SKM-1 treated with dmso at 0.1 percent for 144 hours (cell line): ENCODE data around the gene ADAM8.
"Not testable (repeated sequence)": the region's sequence is repeated elsewhere in the genome, so short reads cannot be mapped to it uniquely, and the experiment has no call there.

Source experiments
- DNase-seq: peaks from one replicate; lab custom pipeline; 2025; ENCODE audit not compliant: unreplicated experiment; lab: John Stamatoyannopoulos, UW

The ADAM8 gene

DNA sequence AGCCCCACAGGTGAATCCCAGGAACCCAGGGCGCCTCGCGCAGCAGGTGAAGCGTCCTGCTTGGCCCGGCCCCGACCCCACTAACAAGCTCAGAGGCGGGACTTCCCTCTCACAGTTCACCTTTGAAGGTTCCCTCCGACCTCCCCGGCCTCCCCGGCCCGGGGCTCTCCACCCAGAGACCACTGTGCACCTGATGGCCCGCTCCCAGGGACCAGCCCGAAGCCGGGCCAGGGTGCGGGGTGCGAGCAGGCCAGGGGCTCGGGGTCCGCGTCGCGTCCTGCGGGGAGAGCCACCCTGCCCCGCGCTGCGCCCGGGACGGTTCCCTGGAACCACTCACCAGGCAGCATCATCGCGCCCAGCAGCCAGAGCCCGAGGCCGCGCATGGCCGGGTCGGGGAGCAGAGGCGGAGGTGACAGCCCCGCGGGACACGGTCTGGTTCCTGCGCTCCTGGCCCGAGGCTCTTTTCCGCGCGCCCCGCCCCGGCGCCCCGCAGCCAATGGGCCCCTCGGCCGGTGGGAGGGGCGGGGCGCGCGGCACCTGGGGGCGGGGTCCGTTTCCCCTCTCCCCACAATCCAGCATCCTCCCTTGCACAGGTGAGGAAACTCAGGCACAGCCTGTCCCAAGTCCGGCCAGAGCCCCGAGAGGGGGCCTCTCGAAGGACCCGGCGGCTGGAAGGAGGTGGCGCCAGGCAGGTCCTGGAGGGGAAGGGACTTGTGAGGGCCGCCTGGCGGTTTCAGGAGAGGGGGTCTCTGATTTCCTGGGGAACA is at the start of gene ADAM8:
ADAM8 (minus strand) TSS at position 434 of the 767 bp plus-strand sequence; CDS start at position 383, 51 bp downstream.
- no peak for DNase-seq

DNA sequence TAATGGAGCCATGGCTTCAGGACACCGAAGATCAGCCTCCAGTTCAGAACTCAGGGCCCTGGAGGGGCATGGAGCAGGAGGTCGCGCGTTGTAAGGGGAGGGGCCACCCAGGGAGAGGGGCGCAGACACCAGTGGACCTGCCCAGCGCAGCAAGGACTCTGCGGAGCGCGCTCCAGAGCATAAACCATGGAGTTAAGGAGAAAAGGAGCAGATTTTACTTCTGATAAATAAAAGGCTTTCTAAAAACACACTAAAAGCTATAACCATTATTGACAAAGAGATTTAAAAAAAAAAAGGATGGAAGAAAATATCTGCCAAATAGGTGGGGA is 49.5 kb upstream of the ADAM8 start:
- no peak for DNase-seq

DNA sequence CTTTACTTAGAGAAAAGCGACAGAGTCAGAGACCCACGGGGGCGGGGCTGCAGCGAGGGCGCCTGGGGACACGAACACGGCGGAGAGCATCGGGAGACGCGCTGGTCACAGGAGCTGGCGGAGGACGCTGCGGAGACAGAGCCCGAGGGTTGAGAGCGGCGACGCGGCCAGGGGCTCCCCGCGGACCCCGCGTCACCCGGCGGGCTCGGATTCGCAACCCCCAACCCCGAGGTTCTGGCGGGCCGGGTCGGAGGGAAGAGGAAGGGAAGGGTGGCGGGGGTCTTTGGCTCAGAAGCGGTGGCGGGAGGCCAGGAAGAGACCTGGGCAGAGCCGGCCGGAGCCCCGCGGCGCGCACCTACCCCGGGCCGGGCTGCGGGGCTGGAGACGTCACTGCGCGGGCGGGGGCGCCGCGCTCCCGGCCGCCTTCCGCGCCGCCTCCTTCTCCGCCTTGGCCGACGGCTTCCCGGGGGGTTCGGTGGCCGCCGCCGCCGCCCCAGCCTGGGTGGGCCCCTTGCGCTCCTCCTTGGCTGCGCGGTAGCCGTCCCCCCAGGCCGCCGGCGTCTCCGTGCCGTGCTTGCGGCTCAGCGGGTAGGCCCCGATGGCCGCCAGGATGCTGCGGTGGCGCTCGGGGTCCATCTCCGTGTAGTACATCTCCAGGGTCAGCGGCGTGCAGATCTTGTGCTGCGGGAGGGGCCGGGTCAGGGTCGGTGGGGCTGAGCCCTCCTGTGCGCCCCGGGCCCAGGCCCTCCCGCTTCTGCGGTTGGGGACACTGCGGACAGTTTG is 49.0 kb upstream of the ADAM8 start:
- no peak for DNase-seq

DNA sequence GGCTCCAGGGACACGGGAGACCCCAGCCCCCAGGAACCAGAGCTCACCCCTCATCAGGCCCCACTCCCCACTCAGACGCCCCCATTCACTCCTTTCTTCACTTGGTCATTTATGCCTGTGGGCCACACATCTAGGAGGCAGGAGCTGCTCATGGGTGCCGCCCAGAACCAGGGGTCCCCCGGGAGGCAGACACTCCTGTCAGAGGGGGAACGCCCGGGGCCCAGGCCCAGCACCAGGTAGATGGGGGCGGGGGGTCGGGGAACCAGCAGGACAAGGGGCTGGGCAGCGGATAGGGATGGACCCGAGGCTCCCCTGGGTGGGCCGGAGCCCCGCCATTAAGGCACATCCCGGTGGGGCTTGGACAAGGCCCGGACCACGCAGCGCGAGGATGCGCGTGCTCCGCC is 48.2 kb upstream of the ADAM8 start:
- no peak for DNase-seq

DNA sequence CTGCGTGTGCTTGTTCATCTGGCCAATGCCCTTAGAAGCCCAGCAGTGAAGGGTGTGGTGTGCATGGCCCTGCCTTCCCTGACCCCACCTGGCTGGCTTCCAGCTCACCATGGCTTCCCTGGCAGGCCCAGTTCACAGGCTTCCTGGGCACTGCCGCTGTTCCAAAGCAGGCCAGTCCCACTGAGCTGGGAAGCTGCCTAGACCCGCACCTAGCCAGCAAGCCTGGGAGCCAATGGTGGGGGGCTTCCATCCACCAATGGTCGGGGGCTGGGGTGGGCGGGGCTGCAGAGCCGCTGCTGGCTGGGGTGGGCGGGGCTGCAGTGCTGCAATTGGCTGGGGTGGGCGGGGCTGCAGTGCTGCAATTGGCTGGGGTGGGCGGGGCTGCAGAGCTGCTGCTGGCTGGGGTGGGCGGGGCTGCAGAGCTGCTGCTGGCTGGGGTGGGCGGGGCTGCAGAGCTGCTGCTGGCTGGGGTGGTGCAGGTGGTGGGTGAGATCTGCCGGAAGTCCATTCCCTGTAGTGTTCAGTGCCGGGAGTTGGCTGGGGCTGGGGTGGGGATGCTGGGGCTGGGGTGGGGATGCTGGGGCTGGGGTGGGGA is 47.6 kb upstream of the ADAM8 start:
- DNase-seq, result no peak

DNA sequence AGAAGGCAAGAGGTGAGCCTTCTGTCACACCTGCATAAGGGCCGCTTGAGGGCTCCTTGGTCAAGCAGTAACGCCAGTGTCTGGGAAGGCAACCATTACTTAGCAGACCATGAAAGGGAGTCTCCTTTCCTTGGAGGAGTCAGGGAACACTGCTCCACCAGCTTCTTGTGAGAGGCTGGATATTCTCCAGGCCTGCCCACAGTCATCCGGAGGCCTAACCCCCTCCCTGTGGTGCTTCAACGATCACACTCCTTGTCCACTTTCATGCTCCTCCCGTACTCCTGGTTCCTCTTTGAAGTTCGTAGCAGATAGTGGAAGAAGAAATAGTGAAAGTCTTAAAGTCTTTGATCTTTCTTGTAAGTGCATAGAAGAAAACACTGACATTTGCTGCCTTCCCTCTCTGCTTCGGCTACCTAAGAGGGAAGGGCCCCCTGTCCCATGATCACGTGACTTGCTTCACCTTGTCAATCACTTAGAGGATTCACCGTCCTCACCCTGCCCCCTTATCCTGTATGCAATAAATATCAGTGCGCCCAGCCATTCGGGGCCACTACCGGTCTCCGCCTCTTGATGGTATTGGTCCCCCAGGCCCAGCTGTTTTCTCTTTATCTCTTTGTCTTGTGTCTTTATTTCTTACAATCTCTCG is 45.5 kb upstream of the ADAM8 start:
- DNase-seq, result not testable (repeated sequence)

DNA sequence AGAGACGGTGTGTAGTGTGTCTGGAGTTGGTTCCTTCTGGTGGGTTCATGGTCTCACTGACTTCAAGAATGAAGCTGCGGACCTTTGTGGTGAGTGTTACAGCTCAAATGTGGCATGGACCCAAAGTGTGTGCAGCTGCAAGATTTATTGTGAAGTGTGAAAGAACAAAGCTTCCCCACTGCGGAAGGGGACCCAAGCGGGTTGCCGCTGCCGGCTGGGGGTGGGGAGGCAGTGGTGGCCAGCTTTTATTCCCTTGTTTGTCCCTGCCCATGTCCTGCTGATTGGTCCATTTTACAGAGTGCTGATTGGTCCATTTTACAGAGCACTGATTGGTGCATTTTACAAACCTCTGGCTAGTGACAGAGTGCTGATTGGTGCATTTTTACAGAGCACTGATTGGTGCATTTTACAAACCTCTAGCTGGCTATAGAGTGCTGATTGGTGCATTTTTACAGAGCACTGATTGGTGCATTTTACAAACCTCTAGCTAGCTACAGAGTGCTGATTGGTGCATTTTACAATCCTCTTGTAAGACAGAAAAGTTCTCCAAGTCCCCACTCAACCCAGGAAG is 44.3 kb upstream of the ADAM8 start:
- DNase-seq, result not testable (repeated sequence)

DNA sequence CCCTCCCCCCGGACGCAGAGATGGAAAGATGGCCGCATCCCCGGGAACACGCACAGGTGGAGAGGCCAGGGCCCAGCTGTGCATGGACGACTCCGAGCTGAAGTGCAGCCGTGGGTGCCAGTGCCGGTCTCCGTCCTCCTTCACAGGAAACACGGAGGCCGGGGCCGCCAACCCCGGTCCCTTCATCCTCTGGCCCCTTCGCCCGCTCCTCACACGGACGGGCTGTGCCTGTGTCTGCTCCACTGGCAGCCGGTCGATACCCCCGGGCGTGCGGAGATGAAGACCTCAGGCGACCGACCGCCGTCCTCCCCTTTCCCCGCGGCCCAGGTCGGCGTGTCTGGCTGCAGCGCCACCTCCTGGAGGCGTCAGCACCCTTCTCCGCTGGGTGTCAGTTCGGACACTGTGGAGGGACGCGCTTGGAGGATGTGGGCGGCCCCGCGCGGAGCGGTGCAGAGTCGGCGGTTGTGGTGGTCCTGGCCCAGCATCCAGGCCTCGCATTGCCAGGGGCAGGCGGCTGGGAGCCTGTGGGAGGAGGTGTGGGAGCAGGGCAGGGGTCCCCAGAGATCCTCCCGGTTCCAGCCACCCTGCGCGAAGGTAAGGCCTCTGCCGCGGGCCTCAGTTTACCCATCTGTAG is 41.9 kb upstream of the ADAM8 start:
- peak; percentile 38 for DNase-seq

DNA sequence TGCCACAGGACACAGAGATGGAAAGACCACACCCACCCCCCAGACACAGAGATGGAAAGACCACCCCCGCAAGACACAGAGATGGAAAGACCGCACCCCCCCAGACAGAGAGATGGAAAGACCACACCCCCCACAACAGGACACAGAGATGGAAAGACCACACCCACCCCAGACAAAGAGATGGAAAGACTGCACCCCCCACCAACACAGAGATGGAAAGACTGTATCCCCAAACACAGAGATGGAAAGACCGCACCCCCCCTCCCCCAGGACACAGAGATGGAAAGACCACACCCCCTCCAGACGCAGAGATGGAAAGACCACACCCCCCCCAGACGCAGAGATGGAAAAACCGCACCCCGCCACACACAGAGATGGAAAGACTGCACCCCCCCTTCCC is 40.1 kb upstream of the ADAM8 start:
- DNase-seq, result no peak

DNA sequence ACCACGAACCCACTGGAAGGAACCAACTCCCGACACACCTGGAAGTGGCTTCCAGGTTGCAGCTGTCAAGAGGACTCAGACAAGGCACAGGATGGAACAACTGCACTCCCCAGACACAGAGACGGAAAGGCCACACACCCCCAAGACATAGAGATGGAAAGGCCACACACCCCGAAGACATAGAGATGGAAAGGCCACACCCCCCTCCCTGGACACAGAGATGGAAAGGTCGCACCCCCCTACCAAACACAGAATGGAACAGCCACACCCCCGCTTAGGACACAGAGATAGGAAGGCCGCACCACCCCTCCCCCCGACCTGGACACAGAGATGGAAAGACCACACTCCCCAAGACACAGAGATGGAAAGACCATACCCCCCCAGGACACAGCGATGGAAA is 39.6 kb upstream of the ADAM8 start:
- DNase-seq, result no peak

DNA sequence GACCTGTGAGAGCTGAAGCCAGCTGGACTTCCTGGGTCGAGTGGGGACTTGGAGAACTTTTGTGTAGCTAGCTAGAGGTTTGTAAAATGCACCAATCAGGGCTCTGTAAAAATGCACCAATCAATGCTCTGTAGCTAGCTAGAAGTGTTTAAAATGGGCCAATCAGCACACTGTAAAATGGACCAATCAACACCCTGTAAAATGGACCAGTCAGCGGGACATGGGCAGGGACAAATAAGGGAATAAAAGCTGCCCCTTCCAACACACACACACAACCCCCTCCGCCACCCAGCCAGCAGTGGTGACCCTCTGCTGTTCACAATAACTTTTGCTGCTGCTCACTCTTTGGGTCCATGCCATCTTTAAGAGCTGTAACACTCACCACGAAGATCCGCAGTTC is 39.2 kb upstream of the ADAM8 start:
- no peak for DNase-seq

DNA sequence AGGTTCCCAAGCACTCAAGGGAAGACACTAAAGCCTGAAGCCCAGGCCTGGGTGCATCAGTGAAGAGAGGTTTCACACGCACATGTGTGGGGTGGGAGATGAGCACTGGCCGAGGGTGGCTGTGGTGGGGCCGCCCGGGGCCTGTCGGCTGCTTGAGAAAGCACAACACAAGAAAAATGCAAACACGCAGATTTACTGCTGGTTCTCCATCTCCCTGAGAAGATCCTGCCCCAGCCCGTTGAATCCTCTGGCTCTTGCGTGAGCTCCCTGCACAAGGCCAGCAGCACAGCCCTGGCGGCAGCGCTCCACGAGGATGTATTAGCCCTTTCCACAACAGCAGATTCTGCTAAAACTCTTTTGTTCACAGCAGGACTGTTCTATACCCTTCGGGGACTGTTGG is 38.2 kb upstream of the ADAM8 start:
- no peak for DNase-seq

DNA sequence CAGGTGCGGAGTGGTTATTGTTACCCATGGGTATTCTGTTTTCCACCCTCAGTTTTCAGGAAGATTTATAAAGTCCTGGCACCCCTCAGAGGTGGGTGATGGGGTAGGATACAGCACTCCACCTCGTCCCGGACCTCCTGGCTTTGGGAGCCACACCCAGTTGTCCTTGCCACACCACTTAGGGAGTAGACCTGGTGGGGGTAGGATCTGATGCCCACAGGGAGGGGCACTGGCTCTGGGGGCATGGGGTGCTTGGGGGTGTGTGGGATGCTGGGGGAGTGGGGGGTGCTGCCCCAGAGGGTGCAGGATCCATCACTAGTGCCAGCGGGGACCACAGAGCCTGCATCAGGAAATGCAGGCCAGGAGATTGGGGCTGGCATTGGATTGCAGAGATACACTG is 36.5 kb upstream of the ADAM8 start:
- no peak for DNase-seq

DNA sequence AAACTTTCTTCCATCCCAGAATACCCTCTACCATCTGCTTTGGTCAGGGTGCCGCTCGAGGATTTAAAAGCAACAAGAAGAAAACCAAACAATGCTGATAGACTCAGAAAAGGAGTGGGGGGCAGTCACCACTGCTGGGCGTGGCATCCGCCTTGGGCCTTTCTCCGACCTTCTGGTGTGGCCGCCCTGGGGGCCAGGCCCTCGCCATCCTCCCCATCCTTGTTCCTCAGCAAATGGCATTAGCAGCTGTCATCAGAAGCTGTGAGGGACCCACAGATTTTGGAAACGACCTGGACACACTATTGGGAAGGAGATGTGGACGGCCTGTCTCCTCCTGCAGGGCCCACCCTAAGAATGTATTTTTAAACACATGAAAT is 36.1 kb upstream of the ADAM8 start:
- no peak for DNase-seq

DNA sequence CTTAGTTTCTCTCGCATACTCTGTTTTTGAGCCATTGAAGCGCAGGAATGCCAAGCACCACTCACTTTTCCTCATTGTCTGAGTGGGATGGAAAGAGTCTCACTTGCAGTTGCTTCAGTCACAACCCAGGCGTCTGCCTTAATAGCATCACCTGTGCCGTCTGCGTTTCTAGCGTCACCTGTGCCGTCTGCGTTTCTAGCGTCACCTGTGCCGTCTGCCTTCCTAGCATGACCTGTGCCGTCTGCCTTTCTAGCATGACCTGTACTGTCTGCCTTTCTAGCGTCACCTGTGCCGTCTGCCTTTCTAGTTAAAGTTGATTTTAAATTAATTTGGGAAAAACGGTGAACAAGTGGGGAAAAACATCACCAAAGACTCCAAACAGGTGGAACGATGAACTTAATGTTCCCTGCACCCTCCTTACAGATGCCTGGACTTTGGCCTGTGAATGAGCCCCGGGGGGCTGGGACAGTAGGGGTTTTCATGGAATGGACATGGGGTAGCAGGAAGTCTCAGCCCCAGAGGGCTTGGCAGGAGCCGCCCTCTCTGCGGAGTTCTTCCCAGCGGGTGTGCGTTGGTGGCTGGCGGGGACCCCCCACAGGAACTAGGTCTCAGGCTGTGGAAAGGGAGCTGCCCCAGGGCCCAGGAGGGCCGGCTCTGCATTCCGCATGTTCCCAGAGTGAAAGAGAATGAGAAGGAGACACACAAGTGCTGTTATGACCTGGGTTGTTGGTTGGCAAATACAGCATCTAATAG is 35.5 kb upstream of the ADAM8 start:
- DNase-seq, result no peak

DNA sequence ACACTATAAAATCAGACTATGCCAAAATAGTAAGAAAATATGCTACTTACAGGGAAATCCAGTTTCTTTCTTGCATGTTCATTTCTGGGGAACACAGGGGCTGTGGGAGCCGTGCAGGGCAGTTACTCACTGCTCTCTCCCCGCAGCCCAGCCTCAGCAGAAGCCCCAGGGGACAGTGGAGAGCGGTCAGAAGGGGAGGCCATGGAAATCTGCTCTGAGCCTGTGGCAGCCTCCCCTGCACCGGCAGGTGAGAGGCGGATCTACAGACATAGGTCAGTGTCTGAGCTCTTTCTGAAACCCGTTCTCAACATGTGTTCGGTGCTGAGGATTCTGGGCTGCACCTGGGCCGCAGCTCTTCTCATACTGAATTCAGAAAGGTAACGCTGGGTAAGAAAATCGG is 34.9 kb upstream of the ADAM8 start:
- no peak for DNase-seq

DNA sequence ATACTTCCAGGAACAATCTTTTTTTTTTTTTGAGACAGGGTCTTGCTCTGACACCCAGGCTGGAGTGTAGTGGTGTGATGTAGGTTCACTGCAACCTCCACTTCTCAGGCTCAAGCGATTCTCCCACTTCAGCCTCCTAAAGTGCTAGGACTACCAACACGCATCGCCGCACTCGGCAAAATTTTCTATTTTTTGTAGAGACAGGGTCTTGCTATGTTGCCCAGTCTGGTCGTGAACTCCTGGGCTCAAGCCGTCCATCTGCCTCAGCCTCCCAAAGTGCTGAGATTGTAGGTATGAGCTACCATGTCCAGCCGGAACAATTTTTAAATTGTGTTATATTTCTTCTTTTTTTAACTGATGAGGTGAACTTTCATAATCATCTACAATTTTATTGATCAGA is 34.1 kb upstream of the ADAM8 start:
- no peak for DNase-seq

DNA sequence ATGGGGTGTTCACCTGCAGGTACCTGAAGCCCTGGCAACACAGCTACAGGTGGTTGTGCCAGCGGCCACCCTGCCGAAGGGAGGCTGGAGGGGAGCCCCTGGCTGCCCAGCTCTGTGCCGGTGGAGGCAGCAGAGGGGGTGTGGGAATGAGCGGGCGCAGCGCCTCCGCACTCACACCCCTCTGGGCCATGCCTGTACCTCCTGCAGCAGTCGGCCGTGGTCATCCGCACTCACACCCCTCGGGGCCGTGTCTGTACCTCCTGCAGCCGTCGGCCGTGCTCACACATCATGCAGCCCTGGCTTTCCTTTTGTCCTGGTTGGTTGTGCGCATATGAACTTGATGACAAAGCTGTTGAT is 33.7 kb upstream of the ADAM8 start:
- DNase-seq, result no peak

DNA sequence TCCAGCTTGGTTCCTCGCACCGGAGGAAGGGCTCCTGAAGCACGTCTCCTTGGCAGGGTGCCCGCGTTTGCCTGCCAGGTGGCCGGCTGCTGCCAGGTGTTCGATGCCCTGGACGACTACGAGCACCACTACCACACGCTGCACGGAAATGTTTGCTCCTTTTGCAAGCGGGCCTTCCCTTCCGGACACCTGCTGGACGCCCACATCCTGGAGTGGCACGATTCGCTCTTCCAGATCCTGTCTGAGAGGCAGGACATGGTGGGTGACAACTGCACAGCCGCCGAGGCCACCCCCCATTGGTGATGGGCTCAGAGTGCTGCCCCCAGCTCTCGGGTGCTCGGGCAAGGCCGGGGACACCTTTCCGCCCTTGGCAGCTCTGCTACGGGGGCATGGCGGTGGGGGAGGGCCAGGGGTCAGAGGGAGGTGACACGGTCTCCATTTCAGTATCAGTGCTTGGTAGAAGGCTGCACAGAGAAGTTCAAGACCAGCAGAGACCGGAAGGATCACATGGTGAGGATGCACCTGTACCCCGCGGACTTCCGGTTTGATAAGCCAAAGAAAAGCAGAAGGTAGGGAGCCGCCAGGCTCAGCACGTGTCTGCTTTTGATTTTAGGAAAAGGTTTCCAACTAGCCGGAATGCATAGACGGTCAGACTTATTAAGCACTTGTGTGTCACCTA is 33.2 kb upstream of the ADAM8 start:
- no peak for DNase-seq
